ACHN (cell line): ENCODE data around the gene RHBDD3.
"Not testable (repeated sequence)": the region's sequence is repeated elsewhere in the genome, so short reads cannot be mapped to it uniquely, and the experiment has no call there.

Source experiments
- DNase-seq: peaks from one replicate; pipeline ENCODE4 v3.0.0-alpha.2; 2015
- in situ Hi-C: cut with HindIII; loops from 2 replicates; pipeline ENCODE4 v1.10.0; 2017; ENCODE audit warnings: low sequenced_read_pairs, low pct_ligation_motif_present, low pct_unique_long_range_greater_than_20kb

RHBDD3 gene

DNA sequence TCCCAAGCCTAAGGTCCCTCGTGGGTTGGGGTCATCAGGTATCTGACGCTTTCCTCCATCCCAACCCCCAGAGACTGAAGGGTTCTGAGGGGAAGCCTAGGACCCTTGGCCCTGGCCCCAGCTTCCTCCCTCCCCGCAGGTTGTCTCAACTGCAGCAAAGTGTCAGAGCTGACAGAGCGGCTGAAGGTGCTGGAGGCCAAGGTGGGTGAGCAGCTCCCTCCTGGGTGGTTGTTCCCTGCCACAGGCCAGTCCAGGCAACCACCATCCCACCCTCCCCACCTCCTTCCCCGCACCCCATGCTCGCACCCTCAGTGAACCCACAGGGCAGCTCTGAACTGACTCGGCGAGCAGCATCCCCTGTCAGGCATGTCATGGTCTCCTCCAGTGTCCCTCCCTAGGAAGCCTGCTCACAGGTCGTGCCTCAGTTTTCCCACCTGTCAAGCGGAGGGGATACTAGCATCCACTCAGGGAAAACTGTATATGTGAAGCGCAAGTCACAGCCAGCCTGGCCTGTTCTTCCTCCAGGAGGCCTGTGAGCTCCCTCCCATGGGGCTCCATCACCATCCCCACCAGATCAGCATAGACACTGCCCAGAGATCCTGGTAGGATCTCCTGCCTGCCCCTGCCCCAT, 41.3 kb downstream of the RHBDD3 start:
- in situ Hi-C loops, result no loop called here
- DNase-seq, result no peak

GRCh38 chr22:29225422-29226090, 42.2 kb downstream of the RHBDD3 start:
- in situ Hi-C loops, result no loop called here
- DNase-seq, result no peak

GRCh38 chr22:29224859-29225410, 42.8 kb downstream of the RHBDD3 start:
- DNase-seq, result no peak
- in situ Hi-C loops, result no loop called here

DNA sequence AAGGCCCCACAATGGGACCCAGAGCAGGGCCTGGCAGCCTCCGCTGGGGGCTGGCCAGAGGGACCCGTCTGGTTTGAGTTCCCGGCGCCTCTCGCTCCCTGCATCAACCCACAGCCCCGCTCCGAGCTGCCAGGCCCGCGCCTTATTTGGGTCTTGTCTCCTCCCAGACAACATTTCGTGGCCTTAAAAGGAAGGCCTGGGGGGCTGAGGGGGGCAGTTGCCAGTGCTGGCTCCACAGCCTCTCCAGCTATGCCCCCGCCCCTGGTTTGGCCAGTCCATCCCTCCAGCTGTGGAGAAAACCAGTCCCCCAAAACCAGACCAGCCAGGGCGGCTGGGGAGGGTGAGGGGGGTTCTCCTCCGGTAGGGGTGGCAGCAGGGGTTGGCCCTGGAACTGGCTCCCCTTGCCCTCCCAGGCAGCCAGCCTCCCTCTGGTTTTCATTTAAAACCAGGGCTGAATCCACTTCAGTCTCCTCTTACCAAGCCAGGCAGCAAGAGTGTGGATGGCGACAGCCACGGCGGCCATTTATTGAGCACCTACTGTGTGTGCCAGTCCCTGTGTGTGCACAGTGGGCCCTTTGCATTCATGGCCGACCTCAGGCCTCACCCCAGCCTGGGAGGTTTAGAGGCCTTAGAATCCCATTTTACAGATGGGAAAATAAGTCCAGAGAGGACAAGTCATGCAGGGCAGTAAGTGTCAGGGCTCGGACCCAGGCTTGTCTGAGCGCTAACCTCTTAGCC, 43.5 kb downstream of the RHBDD3 start:
- in situ Hi-C loops, result no loop called here
- DNase-seq, result no peak

DNA sequence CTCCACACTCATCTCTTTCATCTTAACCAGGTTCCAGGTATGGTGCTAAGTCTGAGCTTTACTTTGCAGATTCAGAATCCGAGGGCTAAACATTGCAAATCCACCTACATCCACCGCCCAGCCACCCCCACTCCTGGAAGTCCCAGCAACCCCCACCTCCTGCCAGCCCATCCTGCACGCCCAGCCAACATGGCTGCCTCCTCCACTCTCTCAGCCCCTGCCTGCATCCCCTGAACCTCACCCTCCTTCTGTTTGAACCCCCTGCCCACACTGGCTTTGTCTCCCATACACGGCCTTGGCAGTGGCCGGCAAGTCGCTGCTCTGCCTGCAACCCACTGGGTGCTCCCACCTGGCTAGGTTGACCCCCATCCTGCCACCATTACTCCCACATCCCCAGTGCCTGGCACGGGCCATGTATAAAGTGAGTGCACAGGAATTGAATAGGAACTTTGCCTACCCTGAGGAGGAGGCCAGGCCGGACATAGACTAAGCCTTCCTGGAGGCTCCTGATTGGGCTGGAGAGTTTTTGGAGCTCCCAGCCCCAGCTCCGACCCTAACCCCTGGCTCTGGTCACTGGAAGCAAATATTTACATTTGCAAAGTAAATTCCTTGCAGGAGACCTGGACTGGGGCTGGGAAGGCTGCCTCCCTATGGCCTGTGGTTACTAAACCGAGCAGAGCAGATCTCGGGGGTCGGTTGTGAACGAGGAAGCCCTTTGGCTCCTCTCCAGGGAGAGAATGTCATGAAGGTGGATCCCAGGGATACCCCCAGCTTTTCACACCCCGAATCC, 47.7 kb downstream of the RHBDD3 start:
- no peak for DNase-seq
- in situ Hi-C loops, result no loop called here

- in situ Hi-C loops, result not testable (repeated sequence)
Observed at GRCh38 chr22:29219409-29219782, 48.4 kb downstream of the RHBDD3 start.

GRCh38 chr22:29218758-29219408, 48.9 kb downstream of the RHBDD3 start:
- no peak for DNase-seq
- in situ Hi-C loops, result no loop called here

More at GRCh38 chr22:29219409-29219782, 48.4 kb downstream of the RHBDD3 start:
- DNase-seq, result not testable (repeated sequence)

DNA sequence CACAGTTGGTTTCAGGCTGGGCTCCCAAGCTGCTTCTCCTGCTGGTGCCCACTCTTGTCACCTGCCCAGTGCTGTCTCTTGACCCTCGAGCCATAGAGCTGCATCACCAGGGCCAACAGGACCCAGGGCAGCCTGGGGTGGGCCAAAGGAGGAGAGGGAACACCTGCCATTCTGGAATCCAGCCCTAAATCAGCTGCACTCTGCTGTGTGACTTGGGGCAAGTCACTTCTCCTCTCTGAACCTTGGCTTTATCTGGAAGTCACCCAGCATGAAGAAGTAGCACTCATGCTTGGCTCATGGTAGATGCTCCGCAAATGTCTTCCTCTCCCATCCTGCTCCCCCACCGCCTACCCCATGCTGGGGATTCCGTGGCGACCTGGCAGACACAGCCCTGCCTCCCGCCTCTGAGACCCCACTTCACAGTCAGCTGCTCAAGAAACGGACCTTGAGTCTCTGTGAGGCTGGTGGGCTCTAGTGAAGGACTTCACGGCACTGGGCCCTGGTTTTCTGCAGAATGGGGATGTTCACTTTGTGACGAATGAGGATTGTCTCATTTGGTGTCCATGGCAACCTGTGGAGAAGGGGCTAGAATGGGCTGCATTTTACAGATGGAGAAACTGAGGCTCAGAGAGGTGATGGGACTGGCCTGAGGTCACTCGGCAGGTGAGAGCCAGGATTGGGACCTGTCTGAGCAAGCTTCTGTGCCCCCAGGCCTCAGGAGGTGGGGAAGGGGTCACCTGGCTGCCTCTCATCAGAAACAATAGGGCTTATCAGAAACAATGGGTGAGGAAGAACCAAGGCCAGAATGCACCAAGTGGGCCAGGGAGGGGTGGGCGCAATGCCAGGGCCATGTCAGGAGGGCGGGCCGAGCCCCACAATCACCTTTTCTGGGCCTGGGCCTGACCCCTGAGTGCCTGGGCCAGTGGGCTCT, 49.7 kb downstream of the RHBDD3 start:
- DNase-seq, result no peak
- in situ Hi-C loops, result no loop called here

DNA sequence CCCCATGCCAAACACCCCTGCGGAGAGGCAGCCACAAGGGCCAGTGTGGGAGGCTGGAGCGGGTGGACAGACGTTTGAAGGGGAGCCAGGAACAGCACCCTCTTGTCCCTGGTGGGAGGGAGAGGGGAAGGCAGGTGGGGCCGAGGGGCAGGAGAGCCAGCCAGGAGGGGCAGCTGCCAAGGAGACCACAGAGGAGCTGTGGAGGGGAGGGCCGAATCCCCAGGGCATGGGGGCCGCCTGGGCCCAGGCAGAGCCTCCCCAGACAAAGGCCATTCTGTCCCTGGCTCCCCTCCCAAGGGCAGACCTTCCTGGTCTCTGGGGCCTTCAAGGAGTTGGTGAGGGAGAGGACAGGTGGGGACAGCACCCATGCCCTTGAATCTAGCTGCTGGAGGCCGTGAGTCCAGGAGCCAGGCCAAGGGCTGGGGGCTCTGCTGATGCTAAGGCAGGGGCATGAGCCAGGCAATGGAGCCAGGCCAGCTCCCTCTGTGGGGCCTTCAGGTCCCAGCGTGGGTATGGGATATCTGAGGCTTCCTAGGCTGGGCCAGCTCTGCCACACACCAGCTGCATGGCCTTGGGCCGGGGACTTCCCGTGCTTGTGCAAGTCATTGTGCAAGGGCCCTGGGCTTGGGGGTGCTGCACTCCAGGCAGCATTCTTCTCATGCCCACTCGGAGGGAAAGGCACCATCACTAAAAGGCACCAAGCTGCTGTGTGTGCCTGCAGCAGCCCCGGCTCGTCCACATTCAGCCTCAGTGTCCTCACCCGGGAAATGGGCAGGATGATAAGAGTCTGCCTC, 50.7 kb downstream of the RHBDD3 start:
- no peak for DNase-seq
- in situ Hi-C loops, result no loop called here

GRCh38 chr22:29216011-29216872, 51.5 kb downstream of the RHBDD3 start:
- in situ Hi-C loops, result no loop called here

DNA sequence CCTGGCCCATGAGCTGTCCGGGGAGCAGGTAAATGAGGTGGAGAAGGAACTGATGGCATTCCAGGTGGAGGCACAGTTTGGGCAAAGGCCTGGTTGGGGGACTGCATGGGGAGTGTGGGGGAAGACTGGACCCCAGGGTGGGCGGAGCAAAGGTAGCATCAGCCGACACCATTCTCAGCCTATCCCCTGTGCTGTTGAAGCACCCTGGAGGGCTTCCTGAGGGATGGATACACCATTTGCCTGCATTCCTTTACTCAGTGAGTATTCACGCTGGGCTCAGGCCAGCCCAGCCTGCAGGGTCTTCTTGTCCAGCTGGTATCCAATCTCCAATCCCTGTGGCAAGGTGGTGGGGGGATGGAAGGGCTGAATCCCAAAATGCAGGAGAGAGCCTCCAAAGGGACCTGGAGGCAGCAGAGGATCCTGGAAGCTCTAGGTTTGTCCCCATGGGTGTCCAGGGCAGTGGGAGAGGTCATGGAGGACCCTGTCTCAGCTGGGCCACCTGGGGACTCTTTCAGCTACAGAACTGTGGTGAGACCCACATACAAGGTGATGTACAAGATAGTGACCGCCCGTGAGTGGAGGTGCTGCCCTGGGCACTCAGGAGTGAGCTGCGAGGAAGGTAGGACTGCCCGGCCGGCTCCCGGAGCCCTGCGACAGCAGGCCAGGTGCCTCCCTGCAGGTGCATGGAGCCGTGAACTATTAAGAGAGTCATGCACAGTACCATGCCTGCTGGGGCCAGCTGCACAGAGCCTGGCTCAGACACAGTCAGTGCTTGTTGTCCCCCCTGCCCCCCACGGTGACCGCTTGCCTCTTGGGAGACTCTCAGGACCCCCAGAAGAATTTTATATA, 52.5 kb downstream of the RHBDD3 start:
- no peak for DNase-seq
- in situ Hi-C loops, result no loop called here

More at GRCh38 chr22:29216011-29216872, 51.5 kb downstream of the RHBDD3 start:
- no peak for DNase-seq

GRCh38 chr22:29214232-29214631, 53.5 kb downstream of the RHBDD3 start:
- DNase-seq, result no peak
- in situ Hi-C loops, result no loop called here

DNA sequence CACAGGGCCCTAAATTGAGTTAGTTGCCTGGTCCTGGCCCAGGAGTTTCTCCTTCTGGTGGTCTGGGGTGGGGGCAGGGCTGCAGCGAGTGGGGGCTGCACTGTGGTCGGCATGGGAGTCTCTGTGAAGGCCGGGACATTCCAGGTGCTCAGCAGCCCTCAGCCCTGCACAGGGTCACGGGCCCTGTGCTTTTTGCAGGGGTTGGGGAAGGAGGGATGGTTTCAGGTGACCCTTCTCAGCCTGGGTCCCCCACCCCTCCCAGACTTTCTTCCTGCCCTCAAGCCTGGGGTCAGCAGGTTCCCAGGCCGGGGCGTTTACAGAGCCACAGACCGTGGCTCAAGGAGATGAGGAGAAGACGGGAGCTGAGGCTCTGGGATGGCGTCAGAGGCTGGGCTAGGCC, 54.3 kb downstream of the RHBDD3 start:
- DNase-seq, result no peak
- in situ Hi-C loops, result no loop called here

GRCh38 chr22:29212743-29213142, 55.0 kb downstream of the RHBDD3 start:
- no peak for DNase-seq
- in situ Hi-C loops, result no loop called here

- DNase-seq, result no peak
- in situ Hi-C loops, result no loop called here
Observed at GRCh38 chr22:29211466-29211865, 56.3 kb downstream of the RHBDD3 start.
